Neural cell (in vitro differentiated cells): ENCODE results near the gene KLC1.

Experiments
- CTCF ChIP-seq: fragments of 450-650 bp; IDR thresholded peaks from 2 replicates; pipeline ENCODE4 v1.5.1; 2014; ENCODE audit warnings: antibody characterized with exemption, mild to moderate bottlenecking, moderate library complexity; ENCODE audit not compliant: poor library complexity, severe bottlenecking
- EP300 ChIP-seq: fragments of 450-650 bp; conservative IDR thresholded peaks from 2 replicates; pipeline ENCODE4 v1.6.1; 2014; ENCODE audit warnings: antibody characterized with exemption, mild to moderate bottlenecking, moderate library complexity; ENCODE audit not compliant: poor library complexity, severe bottlenecking
- MXI1 ChIP-seq: fragments of 450-650 bp; conservative IDR thresholded peaks from 2 replicates; pipeline ENCODE4 v1.6.1; 2014; ENCODE audit warnings: antibody characterized with exemption, mild to moderate bottlenecking; ENCODE audit not compliant: poor library complexity, severe bottlenecking
- SMC3 ChIP-seq: fragments of 450-650 bp; conservative IDR thresholded peaks from 2 replicates; pipeline ENCODE4 v1.6.1; 2014; ENCODE audit warnings: antibody characterized with exemption, mild to moderate bottlenecking, moderate library complexity; ENCODE audit not compliant: poor library complexity

- TF ChIP-seq CTCF (no peak), SMC3 (no peak), MXI1 (no peak), EP300 (no peak)
Measured at GRCh38 chr14:103654619-103655018, 25.6 kb downstream of the KLC1 start.
